ENCODE results near the gene CTNNA3. TPM values are rescaled to one million over a fixed set of nuclear protein-coding genes. Genes with fewer than 3 reads are reported as not detected.

The CTNNA3 gene
- total RNA-seq, 1 experiment from 2014 or later = 0.85 TPM

- POLR2A ChIA-PET = no interaction called here
- Histone ChIP-seq H3K4me1 (ENCODE audit: control insufficient read depth, insufficient read depth, low read length) (no peaks in the 10 kb centered on the region), H3K36me3 (ENCODE audit: control insufficient read depth, insufficient read depth, low read length) (no peaks in the 10 kb centered on the region), H3K27ac (ENCODE audit: low read length) (no peak overlapping the region), H3K27me3 (ENCODE audit: control insufficient read depth, insufficient read depth, low read length) (no peaks in the 10 kb centered on the region), H3K4me3 (ENCODE audit: low read depth in 2 of 2, low read length in 2 of 2) (no peak overlapping the region), H3K9me3 (ENCODE audit: control insufficient read depth, insufficient read depth, low read depth, low read length) (no peaks in the 10 kb centered on the region)
- intact Hi-C loops (cut with micrococcal nuclease; ENCODE audit: unreplicated experiment) = no loop called here
- no peak for ATAC-seq
- no TSS peak for BruUV-seq (replicated peaks)
- in situ Hi-C loops (cut with HindIII; ENCODE audit: low pct_unique_long_range_greater_than_20kb, low sequenced_read_pairs) = no loop called here
- CTCF ChIA-PET = no interaction called here
- no peak for DNase-seq (ENCODE audit: low read depth, low spot score)
- TF ChIP-seq CTCF (IDR thresholded peaks at IDR 0.05) (no peak), SIN3A (IDR thresholded peaks at IDR 0.05; ENCODE audit: borderline replicate concordance, insufficient read depth, low read depth, low read length) (no peak), TCF7L2 (IDR thresholded peaks at IDR 0.05; ENCODE audit: low read depth, low read length) (no peak), REST (IDR thresholded peaks at IDR 0.05; ENCODE audit: insufficient read depth in 1 of 2, low read depth in 2 of 2, low read length in 1 of 2) (no peak), POLR2AphosphoS5 (IDR thresholded peaks at IDR 0.05; ENCODE audit: low read depth, low read length) (no peak)
Observed at GRCh38 chr10:66038623-66039022, 1657.4 kb downstream of the CTNNA3 start.

GRCh38 chr10:66026321-66026720 lies 1669.7 kb downstream of the CTNNA3 start:
- intact Hi-C loops (cut with micrococcal nuclease; ENCODE audit: unreplicated experiment) = no loop called here

More at GRCh38 chr10:66026321-66026720, 1669.7 kb downstream of the CTNNA3 start:
- in situ Hi-C loops (cut with HindIII; ENCODE audit: low pct_unique_long_range_greater_than_20kb, low sequenced_read_pairs) = no loop called here
- Histone ChIP-seq H3K27ac (ENCODE audit: low read length) (no peak overlapping the region), H3K4me3 (ENCODE audit: low read depth in 2 of 2, low read length in 2 of 2) (no peak overlapping the region), H3K36me3 (ENCODE audit: control insufficient read depth, insufficient read depth, low read length) (no peaks in the 10 kb centered on the region), H3K9me3 (ENCODE audit: control insufficient read depth, insufficient read depth, low read depth, low read length) (no peaks in the 10 kb centered on the region), H3K27me3 (ENCODE audit: control insufficient read depth, insufficient read depth, low read length) (no peaks in the 10 kb centered on the region), H3K4me1 (ENCODE audit: control insufficient read depth, insufficient read depth, low read length) (no peaks in the 10 kb centered on the region)
- CTCF ChIA-PET = no interaction called here
- BruUV-seq (replicated peaks) = no TSS peak
- DNase-seq (ENCODE audit: low read depth, low spot score) (no peak), ATAC-seq (no peak)
- POLR2A ChIA-PET = no interaction called here
- no peak for TF ChIP-seq TCF7L2 (IDR thresholded peaks at IDR 0.05; ENCODE audit: low read depth, low read length)
- no peak for TF ChIP-seq SIN3A (IDR thresholded peaks at IDR 0.05; ENCODE audit: borderline replicate concordance, insufficient read depth, low read depth, low read length)
- TF ChIP-seq CTCF (IDR thresholded peaks at IDR 0.05) = no peak
- no peak for TF ChIP-seq POLR2AphosphoS5 (IDR thresholded peaks at IDR 0.05; ENCODE audit: low read depth, low read length)
- TF ChIP-seq REST (IDR thresholded peaks at IDR 0.05; ENCODE audit: insufficient read depth in 1 of 2, low read depth in 2 of 2, low read length in 1 of 2) = no peak
